GM21526 (cell line): Measurements from ENCODE around the gene TSHZ3.

ENCODE experiments used
- ATAC-seq: cut with Tn5 transposase; IDR thresholded peaks from one replicate; pipeline ENCODE4 v1.9.1; 2021; ENCODE audit warnings: moderate library complexity; ENCODE audit not compliant: unreplicated experiment, low FRiP score

The TSHZ3 gene

DNA sequence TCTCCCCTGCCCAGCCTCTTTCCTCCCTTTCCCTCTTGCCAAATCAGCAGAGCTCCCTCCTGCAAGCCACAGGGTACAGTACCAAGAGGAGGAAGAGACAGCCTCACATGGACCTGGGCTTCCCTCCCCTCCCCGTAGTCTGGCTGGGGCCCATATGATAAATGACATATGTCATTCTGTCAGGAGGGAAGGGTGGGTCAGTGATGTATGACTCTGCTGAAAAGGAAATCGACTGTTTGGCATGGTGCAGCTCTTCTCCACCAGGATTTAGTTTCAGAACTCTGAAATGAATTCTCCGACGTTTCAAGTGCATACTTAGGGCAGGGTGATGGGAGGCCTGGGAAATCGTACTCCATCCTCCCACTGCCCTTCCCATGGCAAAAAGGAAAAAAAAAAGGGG, 9.8 kb downstream of the TSHZ3 start:
- ATAC-seq, result no peak

DNA sequence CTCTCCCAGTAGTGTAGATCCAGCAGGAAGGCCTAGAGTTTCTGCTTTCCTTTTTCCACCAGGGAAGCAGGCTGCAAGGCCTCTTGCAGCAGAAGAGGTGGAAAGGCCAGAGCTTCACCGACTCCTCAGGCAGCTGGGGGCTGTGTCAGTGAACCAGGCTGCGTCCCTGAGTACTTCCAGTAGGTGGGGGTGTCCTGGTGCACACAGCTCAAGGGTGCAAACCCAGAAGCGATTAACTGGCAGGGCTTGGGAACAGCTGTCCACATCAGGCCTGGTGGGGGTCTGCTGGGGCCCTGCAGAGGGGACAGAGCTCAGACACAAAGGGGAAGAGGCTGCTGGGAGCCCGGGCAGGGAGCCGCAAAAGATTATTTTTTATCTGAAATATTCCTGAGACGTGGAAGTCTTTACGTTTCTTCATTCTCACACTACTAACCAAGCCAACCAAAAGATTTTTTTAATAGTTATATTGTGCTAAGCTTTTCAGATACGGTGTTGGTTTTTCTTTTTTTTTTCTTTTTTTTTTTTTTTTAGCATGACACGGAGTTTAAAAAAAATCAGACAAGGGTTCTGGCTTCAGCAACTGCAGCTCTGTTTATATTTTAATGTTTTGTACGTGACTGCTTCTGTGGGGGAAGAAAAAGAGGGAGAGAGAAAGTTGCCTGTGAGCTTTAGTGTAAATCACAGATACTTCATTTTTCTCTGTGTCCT, 11.0 kb downstream of the TSHZ3 start:
- no peak for ATAC-seq

DNA sequence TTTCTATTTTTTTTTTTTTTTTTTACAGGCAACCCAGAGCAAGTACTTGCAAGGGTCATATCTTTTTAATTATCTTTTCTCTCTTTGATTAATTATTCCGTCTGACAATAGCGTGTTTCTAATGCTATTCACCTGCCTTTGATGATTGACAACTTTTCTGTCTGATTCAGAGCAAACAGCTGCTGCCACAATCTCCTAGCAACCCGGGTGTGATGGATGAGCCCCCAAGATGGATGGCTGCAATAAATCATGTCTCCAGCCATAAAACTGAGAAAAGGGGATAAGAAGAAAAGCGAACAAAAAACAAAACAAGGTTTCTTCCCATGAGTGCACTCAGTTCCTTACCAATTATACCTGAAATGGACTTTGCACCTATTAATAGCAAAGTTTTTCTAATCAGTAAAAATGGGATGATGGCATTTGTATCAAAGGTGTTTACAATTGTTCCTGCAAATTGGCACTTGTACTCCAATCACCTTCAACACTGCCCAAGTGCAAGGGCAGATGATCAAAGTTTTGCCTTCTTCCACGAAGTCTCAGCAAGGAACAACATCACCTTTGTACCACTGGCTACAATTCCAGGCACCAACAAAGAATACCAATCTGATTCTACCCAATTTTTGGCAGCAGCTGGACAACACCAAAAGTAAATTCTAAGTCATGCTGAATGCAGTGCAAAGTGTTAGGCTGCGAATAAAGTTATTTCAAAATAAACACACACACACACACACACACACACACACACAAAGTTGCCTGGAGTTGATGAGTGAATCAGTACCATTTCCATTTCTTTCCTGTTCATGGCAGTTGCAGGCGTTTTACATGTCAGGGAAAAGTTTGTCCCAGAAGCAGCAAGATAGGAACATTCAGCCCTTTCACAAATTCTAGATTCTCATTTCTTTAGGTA, 12.0 kb downstream of the TSHZ3 start:
- no peak for ATAC-seq

DNA sequence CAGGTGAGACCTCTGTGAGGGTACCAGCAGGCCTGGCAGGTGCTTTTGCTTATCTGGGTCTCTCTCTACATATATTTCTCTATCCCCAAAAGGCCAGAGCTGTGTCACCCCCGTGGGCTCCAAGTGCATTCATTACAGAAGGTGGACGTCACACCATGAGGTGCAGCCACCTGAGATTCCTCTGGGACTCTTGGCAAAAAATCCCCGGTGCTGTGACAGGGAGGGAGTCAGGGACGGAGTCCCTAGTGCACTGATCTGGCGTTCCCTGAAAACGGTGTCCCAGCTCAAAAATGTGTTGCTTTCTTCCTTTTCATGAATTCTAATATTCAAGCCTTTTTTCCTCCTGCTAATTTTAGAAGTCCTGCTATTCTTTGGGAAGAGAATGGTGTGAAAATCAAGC, 13.5 kb downstream of the TSHZ3 start:
- ATAC-seq, result no peak

DNA sequence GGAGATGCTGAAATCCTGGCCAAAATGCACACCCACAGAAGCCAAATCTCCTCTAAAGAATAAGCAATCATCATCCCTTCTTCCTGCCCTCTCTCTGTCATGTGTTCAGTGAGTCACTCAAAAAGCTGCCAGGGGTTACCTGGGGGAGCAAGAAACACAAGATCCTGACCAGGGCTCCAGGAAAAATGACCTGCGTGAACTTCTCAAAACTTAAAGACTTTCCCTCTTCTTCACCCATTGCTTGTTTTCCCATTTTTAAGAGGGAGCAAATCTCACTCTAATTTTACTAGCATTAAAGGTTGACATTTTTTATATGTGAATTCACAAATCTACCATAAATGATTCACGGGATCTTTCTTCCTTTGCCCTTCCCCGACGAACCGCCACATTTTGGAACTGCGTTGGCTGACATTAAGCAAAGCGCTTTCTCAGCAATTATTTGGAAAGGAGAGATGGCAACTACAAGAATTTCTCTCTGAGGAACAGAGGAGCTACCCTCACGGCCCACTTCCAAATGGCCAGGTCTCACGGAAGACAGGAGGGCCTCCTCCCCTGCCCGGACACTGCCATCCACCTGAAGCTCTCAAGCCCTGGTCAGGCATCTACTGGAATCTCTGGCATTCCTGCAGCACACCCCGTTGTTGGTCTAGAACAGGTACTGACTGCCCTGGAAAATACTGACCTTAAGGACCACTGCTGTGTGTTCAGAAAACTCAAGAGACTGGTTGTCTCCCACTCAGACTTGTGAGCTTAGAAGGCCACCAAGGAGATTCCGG, 14.2 kb downstream of the TSHZ3 start:
- no peak for ATAC-seq

DNA sequence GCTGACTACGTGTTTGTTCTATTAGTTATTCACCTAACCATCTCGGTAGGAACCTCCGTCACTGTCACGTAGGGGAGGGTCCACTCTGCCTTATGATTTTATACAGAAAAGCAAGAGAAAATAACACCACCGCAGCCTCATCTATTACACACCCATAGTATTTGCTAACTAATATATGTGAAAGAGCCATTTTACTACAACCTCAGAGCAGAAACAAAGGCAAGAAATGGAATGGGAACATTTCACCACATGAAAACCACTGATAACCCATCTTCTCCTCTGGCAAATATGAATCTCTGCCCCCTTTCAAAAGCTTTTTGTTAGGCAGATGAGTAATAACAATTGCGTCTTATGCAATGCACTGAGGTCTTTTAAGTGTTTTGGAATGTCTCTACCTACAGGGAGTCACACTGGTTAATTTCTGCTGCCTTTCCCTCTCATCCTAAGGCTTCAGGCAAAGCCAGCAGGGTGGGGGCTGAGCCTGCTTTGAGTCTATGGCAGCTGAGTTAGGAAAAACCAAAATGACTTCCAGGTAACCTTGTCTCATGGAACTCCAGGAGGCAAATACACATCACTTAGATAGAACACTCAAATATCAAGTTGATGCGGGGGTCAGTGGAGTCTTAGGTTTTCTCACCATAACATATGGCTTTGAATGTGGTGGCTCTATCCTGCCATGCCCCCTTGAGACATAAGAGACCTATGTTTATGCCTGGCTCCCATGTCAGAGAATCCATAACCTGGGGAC, 15.0 kb downstream of the TSHZ3 start:
- no peak for ATAC-seq

DNA sequence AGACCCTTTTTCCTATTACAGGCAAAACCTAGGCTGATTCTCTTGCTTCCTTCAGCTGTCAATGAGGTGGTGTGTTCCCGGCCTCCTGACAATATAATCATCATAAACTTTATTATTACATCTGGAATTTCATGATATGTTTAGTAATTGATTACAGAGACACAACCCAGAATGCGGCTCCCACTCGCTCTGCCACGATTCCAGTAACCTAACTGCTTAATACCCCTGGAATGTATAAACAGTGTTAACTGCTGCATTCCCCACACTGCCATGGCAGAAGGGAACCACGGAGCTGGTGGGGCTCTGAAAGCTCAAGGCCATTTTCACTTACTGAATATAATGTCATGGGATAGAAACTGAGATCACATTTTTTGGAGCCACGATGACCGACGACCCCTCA, 17.1 kb downstream of the TSHZ3 start:
- ATAC-seq, result no peak

DNA sequence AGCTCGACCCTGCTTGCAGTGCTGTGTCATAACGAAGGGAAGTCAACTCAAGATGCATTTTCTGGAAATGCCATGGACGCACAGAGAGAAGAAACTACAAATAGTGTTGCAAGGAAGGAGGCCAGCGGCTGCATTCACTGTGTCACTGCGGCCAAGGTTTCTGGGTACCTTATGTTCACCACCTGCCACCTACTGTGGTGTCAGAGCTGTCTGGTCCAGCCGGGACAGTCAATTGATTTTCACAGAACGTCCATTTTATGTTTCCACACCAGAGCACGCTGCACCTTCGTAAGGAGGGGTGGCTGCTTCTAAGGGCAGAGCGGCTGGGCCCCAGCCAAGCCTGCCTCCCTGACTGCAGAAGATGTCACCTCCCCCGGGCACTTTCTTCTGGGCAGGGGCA, 17.7 kb downstream of the TSHZ3 start:
- no peak for ATAC-seq

DNA sequence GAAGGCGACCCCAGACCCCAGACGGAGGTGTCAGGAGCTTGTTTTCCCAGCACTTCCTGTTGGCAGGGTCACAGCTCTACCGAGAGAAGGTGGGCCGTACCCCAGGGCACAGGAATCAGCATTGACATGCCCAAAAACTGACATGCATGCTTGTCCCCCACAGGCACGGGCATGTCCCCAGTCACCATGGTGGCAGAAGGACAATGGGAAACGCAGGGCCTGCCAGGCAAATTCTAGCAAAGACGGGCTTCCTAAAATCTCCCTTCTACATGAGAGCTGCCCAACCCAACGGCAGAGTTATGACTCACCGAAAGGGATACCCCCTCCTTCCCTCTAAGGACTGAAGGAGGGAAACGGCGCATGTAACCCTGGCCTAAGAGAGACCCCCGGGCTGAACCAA, 18.5 kb downstream of the TSHZ3 start:
- no peak for ATAC-seq

DNA sequence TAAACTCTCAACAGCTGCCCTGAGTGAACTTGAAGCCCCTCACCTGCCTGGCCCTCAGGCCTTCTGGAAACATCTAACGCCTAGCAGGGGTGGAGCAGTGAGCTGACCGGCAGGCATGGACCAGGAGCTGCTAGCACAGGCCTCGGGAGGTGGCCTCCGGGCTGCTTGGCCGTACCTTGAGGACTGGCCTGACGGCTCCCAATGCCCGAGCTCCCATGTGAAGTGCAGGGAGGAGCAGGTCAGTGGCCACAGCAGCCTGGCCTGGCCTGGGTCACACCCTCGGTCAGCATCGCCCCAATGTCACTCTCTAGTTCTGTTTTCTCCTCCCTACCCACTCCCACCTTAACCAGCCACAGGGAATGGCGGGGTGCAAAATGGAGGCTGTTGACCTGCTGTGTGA, 19.0 kb downstream of the TSHZ3 start:
- ATAC-seq, result no peak

DNA sequence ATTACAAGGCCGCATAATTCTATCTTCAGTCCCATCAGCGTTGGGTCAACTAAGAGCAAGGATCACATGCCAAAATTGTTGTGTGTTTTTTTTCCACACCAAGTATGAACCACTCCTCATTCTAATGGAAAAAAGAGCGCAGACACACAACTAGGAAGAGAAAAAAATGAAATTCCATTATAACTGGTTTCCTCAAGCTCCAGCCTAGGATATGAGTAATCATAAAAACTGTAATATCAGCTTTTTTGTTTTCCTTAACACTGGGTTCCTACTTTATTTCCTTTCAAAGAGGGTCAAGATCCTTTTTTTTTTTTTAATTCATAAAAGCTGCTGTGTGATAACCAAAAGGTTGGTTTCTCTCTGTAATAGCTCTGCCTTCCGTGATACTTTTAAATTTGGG, 19.4 kb downstream of the TSHZ3 start:
- ATAC-seq, result no peak

DNA sequence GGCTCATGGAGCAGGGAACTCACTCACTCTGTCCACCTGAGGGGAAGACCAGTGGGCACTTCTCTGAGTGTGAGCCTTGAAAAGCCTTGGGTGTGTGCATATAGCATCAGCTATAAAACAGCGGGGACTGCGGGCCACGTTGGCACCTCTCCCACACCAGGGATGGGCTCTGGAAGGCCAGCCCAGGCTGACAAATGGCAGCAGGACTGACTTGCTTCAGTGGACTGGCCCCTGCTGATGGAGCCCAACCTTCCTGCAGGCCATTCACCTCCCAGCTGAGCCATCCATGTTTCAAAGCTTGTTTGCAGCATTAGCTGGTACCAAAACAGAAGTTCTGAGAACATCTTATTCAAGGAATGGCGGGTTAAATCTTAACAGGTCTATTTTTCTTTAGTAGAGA, 21.0 kb downstream of the TSHZ3 start:
- ATAC-seq, result no peak

DNA sequence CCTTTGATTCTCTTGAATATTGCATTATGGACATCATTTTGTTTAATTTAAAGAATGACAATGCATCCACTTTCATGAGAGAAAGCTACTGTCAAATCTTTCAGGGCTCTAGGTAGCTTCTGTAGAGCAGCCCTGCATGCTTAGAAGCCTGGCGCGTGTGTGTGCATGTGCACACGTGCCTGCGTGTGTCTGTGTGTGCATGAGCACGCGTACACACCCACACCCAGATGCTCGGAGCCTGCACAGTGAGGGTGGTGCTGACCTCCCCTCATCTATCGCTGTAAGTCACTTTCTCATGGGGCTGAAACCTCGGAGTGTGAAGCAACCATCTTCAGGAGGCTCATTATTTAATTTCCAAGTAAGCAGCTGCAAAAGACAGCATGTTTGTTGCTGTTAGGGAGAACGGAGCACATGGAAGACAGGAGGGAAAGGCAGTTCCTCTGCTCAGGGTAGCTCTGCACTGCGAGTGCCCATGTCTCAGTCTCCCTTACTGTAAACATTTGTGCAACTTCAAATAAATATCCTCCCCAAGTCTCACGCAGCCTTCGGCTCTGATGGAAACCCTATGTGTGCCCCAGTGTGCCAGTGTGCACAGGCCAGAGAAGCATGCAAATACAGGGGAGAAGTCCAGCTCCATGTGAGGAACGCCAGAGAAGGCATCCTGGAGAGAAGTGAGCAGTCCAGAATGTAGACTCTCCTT, 22.8 kb downstream of the TSHZ3 start:
- ATAC-seq, result no peak

DNA sequence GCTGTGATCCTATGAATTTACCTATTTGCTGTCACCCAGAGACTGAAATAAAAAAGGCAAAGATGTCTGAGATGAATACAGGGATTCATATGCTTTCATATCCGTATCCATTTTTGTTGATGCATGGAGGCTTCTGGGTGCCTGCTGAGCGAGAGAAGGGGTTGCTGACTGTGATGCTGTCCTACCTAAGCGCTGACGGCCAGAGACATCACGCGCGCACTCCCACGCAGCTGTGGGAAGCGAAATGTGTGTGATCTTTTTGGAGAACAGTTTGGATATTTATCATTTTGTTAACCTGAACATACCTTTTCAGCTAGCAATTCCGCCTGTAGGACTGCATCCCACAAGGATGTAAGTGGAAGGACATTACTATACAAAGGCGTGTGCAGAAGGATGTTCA, 23.9 kb downstream of the TSHZ3 start:
- no peak for ATAC-seq

DNA sequence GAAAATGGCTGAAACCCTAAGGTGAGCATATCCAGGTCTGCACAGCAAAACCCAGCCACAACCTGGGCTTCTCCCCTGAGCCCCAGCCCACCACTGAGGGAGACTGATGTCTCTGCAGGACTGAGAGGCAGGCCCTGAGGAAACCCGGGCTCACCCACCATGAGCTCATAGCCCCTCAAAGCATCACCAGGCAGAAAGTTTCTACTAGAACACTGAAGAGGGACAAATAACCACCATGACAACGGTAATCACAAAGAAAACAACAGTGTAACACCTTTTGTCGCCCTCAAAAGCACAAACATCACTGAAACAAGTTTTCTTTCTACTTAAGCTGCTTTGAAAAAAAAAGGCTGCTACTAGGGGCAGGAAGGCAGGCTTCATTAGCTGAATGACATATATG, 29.8 kb downstream of the TSHZ3 start:
- no peak for ATAC-seq

DNA sequence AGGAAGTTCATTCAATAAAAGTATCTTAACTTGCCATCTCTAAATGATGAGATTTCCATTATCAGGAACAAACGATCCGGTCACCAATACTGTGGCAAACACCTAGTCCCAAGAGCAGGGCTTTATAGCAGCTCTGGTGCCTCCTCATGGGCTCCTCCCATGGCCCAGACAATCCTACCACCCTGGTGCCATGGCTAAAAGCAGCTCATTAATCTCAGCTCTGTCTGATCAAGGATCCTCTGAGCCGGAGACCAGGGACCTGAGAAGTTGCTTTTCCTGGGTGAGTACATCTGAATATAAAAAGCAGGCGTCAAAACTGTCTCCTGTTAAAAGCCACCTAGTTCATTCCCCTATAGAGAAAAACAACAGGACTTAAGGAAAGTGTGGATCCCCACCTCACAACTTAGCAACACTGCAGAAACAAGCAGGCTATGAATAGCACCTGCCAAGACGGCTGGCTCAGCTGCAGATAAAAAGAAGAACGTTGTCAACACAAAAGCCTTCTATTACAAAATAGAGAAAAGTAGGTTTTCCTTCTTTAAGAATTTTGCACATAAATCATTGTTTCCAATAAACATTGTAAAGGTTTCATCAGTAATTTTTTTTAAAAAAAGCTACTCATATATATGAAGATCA, 30.3 kb downstream of the TSHZ3 start:
- ATAC-seq, result no peak

DNA sequence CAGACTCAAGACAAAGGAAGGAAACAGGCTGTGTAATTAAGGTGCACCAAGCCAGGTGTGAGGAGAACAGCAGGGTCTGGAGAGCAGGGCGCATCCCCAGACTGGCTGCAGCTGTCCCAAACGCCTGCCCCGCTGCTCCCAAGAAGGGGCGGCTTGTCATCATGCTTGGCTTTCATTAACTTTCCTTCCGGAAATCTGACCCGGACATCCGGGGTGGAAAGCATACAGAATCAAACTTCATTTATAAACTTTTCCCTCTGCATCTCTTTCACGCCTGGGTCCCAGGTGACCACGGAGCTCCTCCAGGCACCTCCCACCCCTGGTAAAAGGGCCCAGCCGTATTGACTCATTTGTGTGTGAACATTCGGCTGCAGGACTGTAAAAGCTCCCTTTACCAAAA, 31.7 kb downstream of the TSHZ3 start:
- ATAC-seq, result no peak

DNA sequence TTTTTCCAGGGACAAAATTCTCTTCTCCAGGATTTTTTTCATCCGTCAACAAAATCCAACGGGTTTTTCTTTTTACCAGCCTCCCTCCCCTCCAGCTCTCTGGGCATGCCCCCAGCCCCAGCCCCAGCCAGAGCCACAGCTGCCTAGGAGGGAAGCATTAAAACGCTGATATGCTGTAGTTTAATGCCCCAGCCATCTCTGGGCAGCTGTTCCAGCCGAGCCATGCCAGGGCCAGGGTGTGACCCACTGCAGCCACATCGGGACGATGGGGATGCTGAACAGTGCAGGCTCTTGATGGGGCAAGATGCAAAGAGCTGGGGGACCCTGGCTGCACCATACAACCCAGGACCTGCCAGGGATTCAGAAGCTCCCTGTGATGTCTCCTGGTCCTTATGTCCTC, 32.1 kb downstream of the TSHZ3 start:
- no peak for ATAC-seq

DNA sequence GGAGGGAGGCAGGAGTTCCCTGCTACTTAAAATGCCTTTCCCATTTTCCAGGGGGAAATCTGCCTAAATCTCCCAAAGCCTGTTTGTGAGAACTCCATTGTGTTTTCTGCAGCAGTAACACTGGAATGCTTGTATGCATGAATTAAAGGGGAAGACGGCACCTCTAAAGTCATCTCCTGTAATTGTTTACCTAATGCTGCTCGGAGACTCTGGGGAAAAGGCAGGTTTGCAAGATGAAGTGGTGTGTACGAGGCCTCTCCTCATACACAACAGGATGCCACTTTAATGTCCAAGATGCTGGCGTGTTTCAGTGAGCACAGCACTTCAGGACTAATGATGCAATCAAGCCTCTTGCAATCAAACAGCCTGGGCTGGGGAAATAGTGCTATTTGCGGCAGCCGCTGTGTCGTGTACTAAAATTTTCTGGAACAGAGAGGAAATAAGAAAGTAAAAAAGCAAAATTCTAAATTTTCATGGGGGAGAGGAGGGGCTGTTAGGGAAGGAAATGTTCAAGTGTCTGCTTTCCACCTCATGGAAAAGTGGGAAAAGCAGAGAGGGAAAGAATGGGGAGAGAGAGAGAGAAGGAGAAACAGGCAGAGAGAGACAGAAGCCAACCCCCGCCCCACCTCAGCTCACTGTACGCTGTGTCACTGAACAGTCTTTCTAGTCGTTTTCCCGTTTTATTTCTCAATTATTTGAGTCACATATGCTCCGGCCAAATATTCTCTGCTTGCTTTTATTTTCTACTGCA, 32.9 kb downstream of the TSHZ3 start:
- no peak for ATAC-seq
